Keratinocyte (primary cell): ENCODE data around the gene COMMD9.

Experiments used
- EZH2 ChIP-seq: IDR thresholded peaks from one replicate; pipeline ENCODE4 v1.6.1; 2012; ENCODE audit warnings: inconsistent platforms, mild to moderate bottlenecking, low read length, moderate library complexity
- TF ChIP-seq, protein P1 (sequence below), 3 experiments: IDR thresholded peaks in 1 of 3; conservative IDR thresholded peaks in 1 of 3; optimal IDR thresholded peaks in 1 of 3; 2 replicates in 2 of 3; 3 replicates in 1 of 3; pipeline versions ENCODE3 to v1.5.1; 2011; ENCODE audit warnings: low read length in 3 of 3, mild to moderate bottlenecking in 3 of 3, moderate library complexity in 2 of 3, control low read depth in 1 of 3, inconsistent platforms in 1 of 3; ENCODE audit not compliant: insufficient read depth in 2 of 3; ENCODE audit errors: extremely low read depth in 1 of 3

- TF ChIP-seq EZH2: no peak
- TF ChIP-seq, protein P1, sequence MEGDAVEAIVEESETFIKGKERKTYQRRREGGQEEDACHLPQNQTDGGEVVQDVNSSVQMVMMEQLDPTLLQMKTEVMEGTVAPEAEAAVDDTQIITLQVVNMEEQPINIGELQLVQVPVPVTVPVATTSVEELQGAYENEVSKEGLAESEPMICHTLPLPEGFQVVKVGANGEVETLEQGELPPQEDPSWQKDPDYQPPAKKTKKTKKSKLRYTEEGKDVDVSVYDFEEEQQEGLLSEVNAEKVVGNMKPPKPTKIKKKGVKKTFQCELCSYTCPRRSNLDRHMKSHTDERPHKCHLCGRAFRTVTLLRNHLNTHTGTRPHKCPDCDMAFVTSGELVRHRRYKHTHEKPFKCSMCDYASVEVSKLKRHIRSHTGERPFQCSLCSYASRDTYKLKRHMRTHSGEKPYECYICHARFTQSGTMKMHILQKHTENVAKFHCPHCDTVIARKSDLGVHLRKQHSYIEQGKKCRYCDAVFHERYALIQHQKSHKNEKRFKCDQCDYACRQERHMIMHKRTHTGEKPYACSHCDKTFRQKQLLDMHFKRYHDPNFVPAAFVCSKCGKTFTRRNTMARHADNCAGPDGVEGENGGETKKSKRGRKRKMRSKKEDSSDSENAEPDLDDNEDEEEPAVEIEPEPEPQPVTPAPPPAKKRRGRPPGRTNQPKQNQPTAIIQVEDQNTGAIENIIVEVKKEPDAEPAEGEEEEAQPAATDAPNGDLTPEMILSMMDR (optimal IDR thresholded peaks at IDR 0.05 in 1 of 3, IDR thresholded peaks at IDR 0.05 in 1 of 3, conservative IDR thresholded peaks at IDR 0.05 in 1 of 3; ENCODE audit: extremely low read depth in 1 of 3, insufficient read depth in 2 of 3, low read length in 3 of 3): no peak
Measured at GRCh38 chr11:36238881-36239280, 50.3 kb downstream of the COMMD9 start.
